ENCODE results near the gene GLE1. TPM values are rescaled to one million over a fixed set of nuclear protein-coding genes. Genes with fewer than 3 reads are reported as not detected.
"Not testable (repeated sequence)": the region's sequence is repeated elsewhere in the genome, so short reads cannot be mapped to it uniquely, and the experiment has no call there.

GLE1 gene
- total RNA-seq, 1 experiment from 2014 or later = 74.2 TPM

GRCh38 chr9:128499920-128500319 is 4.6 kb upstream of the GLE1 start:
- no peak for TF ChIP-seq EZH2 (IDR thresholded peaks at IDR 0.05; ENCODE audit: low read depth)
- TF ChIP-seq CTCF (conservative IDR thresholded peaks at IDR 0.05) = no peak
- Histone ChIP-seq H3K27me3 (ENCODE audit: insufficient read depth, low read depth) (no peaks in the 10 kb centered on the region), H3K9me2 (ENCODE audit: insufficient read depth) (no peaks in the 10 kb centered on the region), H3K4me1 (replicated peaks; ENCODE audit: insufficient read depth) (peaks cover 6% of the 10 kb centered on the region), H3K4me2 (no peak overlapping the region), H3K36me3 (ENCODE audit: low read depth) (no peaks in the 10 kb centered on the region), H3F3A (ENCODE audit: insufficient read depth, low read depth) (peaks cover 15% of the 10 kb centered on the region; the same call in 1 of the 2 replicates), H3K27ac (no peak overlapping the region), H4K20me1 (ENCODE audit: insufficient read depth) (no peaks in the 10 kb centered on the region), H3K9me3 (ENCODE audit: insufficient read depth, low read depth) (no peaks in the 10 kb centered on the region), H2AFZ (no peak overlapping the region), H3K4me3 (no peak overlapping the region), H3K79me2 (ENCODE audit: low read depth) (peaks cover 3% of the 10 kb centered on the region)
- ChIA-PET POLR2A (ENCODE audit: unreplicated experiment) (no interaction called here), CTCF (interaction anchor here (0.7 kb wide), 1 partner anchor 562 kb away, joined by 3 read pairs; the partner anchor contains the start of gene DPM2)
- intact Hi-C loops (cut with micrococcal nuclease; ENCODE audit: unreplicated experiment) = no loop called here
- DNase-seq = no peak
- no TSS peak for BruUV-seq (replicated peaks)

DNA sequence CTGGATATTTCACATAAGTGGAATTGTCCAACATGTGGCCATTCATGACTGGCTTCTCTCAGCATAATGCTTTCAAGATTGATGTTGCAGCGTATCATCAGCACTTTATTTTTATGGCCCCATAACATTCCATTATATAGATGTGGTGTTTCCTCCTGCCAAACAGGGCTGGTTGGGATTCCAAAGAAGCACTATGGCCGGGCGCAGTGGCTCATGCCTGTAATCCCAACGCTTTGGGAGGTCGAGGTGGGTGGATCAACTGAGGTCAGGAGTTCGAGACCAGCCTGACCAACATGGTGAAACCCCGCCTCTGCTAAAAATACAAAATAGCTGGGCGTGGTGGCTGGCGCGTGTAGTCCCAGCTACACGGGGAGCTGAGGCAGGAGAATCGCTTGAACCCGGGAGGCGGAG is 1.1 kb upstream of the GLE1 start:
- H4K20me1 ChIP-seq (ENCODE audit: insufficient read depth); H3K27me3 ChIP-seq (ENCODE audit: insufficient read depth, low read depth); BruUV-seq (replicated peaks); H3K27ac ChIP-seq; CTCF ChIA-PET; H3K36me3 ChIP-seq (ENCODE audit: low read depth); H3K9me3 ChIP-seq (ENCODE audit: insufficient read depth, low read depth); H3K9me2 ChIP-seq (ENCODE audit: insufficient read depth); intact Hi-C loops (cut with micrococcal nuclease; ENCODE audit: unreplicated experiment): not testable (repeated sequence)
- H3K79me2 ChIP-seq (ENCODE audit: low read depth) = peaks cover 28% of the 10 kb centered on the region
- POLR2A ChIA-PET (ENCODE audit: unreplicated experiment) = interaction anchor here (0.7 kb wide), 1 partner anchor 8 kb away, joined by 3 read pairs; no protein-coding TSS in a partner anchor
- peak overlapping the region; percentile 94; the same call in 1 of the 2 replicates for H3K4me3 ChIP-seq
- DNase-seq = peak in 1 of 2 experiments; percentile 6
- H3F3A ChIP-seq (ENCODE audit: insufficient read depth, low read depth) = peaks cover 15% of the 10 kb centered on the region; the same call in 1 of the 2 replicates
- H2AFZ ChIP-seq = peak overlapping the region; percentile 93
- H3K4me2 ChIP-seq = peak overlapping the region; percentile 91
- peaks cover 17% of the 10 kb centered on the region for H3K4me1 ChIP-seq (replicated peaks; ENCODE audit: insufficient read depth)

DNA sequence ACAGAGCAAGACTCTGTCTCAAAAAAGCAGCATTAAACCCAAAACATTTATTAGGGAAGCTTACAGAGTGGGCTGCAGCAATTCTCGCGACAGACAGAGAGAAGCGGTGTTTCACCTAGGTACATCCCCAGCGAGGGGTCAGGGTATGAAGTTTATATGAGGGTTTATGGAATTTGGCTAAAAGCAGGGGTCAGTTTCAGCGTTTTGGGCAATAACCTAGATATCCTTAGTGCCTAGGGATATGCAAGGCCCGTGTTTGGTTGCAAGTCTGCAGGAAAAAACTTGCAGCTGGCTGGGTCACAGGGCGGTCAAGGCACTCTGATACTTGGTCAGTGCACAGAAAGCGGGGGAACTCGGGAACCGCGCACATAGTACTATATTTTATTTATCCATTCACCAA is 649 bp upstream of the GLE1 start:
- BruUV-seq (replicated peaks) = no TSS peak
- Histone ChIP-seq H3K9me2 (ENCODE audit: insufficient read depth) (no peaks in the 10 kb centered on the region), H3K9me3 (ENCODE audit: insufficient read depth, low read depth) (no peaks in the 10 kb centered on the region), H3F3A (ENCODE audit: insufficient read depth, low read depth) (peaks cover 15% of the 10 kb centered on the region; the same call in 1 of the 2 replicates), H3K79me2 (ENCODE audit: low read depth) (peaks cover 28% of the 10 kb centered on the region), H3K27ac (no peak overlapping the region), H3K27me3 (ENCODE audit: insufficient read depth, low read depth) (no peaks in the 10 kb centered on the region), H2AFZ (peak overlapping the region; percentile 93), H3K36me3 (ENCODE audit: low read depth) (peaks cover 5% of the 10 kb centered on the region; the same call in 1 of the 2 replicates), H3K4me3 (peak overlapping the region; percentile 94), H3K4me1 (replicated peaks; ENCODE audit: insufficient read depth) (peaks cover 17% of the 10 kb centered on the region), H4K20me1 (ENCODE audit: insufficient read depth) (0 out of 2 replicates have a peak, but pooled peaks cover 5% of the 10 kb centered on the region), H3K4me2 (peak overlapping the region; percentile 91)
- intact Hi-C loops (cut with micrococcal nuclease; ENCODE audit: unreplicated experiment) = loop anchor here (2.0 kb wide), 1 partner anchor 209 kb away; no protein-coding TSS in a partner anchor
- CTCF ChIA-PET = no interaction called here
- TF ChIP-seq CTCF (conservative IDR thresholded peaks at IDR 0.05) (no peak), EZH2 (IDR thresholded peaks at IDR 0.05; ENCODE audit: low read depth) (no peak)
- POLR2A ChIA-PET (ENCODE audit: unreplicated experiment) = interaction anchor here (0.6 to 0.7 kb wide), 2 partner anchors 8 to 410 kb away, joined by 3 to 9 read pairs; no protein-coding TSS in a partner anchor
- peak; percentile 37 to 38 for DNase-seq
